Astrocyte of the spinal cord (primary cell): ENCODE results near the gene PLEKHA5.

Experiments used
- DNase-seq: peaks from one replicate; pipeline ENCODE4 v3.0.0; 2011; ENCODE audit warnings: low read depth, low spot score
- H3K4me3 ChIP-seq: 2 replicates; pipeline ENCODE4 v1.5.1; 2011; ENCODE audit warnings: low read depth, mild to moderate bottlenecking, low read length, moderate library complexity
- in situ Hi-C: cut with HindIII; loops from 2 replicates; pipeline ENCODE4 v1.10.0; 2017; ENCODE audit warnings: low sequenced_read_pairs
- TF ChIP-seq, protein P1 (sequence below): IDR thresholded peaks from 2 replicates; pipeline ENCODE4 v1.5.1; 2012; ENCODE audit warnings: low read depth, mild to moderate bottlenecking, low read length, inconsistent platforms

The PLEKHA5 gene

DNA sequence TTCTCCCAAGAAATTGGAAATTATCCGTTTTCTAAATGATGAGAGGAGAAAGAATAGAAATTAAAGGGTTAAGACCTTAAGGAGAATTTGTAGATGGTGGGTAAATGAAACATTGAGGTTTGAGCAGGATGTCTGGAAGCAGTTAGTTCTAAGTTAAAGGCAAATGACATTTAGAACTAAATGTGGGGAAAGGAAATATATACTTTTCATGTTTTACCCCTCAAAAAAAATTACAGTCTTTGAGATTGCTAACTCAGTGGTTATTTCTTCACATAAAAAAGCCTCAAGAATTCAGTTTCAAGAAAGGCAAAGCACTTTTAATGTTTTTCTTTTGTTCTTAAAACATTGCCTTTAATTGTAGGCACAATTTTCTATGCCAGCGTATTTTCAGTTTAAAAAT is 114.0 kb downstream of the PLEKHA5 start:
- in situ Hi-C loops = no loop called here
- TF ChIP-seq, protein P1, sequence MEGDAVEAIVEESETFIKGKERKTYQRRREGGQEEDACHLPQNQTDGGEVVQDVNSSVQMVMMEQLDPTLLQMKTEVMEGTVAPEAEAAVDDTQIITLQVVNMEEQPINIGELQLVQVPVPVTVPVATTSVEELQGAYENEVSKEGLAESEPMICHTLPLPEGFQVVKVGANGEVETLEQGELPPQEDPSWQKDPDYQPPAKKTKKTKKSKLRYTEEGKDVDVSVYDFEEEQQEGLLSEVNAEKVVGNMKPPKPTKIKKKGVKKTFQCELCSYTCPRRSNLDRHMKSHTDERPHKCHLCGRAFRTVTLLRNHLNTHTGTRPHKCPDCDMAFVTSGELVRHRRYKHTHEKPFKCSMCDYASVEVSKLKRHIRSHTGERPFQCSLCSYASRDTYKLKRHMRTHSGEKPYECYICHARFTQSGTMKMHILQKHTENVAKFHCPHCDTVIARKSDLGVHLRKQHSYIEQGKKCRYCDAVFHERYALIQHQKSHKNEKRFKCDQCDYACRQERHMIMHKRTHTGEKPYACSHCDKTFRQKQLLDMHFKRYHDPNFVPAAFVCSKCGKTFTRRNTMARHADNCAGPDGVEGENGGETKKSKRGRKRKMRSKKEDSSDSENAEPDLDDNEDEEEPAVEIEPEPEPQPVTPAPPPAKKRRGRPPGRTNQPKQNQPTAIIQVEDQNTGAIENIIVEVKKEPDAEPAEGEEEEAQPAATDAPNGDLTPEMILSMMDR = no peak
- H3K4me3 ChIP-seq = no peak overlapping the region
- no peak for DNase-seq

GRCh38 chr12:19244312-19244711 is 114.8 kb downstream of the PLEKHA5 start:
- in situ Hi-C loops = no loop called here
- H3K4me3 ChIP-seq = no peak overlapping the region
- DNase-seq = no peak
- TF ChIP-seq, protein P1 = no peak

DNA sequence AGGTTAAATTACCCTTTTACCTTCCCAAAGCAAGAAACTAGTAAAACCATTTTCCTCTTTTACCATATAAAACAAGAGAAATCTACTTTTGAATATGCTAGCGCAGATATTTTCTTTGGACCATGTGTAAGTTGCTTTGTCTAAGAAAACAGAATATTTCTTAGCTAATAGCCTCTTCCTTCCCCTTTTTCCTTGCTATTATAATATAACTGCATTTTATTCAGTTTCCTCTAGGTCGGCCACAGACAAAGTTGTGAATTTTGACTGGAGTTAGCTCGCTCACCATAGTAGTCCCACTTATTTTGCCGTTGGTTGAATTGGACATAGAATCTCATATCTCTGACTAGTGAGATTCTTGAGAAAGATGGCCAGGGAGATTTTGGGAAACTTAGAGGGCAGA is 115.6 kb downstream of the PLEKHA5 start:
- in situ Hi-C loops = no loop called here
- DNase-seq = no peak

DNA sequence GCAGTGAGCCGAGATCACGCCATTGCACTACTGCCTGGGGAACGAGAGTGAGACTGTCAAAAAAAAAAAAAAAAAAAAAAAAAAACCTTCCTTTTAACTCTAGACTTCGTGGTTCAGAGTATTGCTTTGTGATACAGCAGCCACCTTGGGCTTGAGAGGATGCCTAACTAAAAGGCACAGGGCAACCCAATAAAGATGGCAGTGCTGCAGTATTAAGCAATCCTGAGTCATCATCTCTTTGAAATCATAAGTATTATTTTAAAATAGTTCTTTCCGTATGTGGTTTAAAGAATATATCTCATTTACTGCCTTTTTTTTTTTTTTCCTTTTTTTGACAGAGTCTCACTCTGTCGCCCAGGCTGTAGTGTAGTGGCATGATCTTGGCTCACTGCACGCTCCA is 116.1 kb downstream of the PLEKHA5 start:
- TF ChIP-seq, protein P1 = no peak
- in situ Hi-C loops = no loop called here
- no peak for DNase-seq
- no peak overlapping the region for H3K4me3 ChIP-seq

More for the DNA sequence above, 115.6 kb downstream of the PLEKHA5 start:
- TF ChIP-seq, protein P1 = no peak
- no peak overlapping the region for H3K4me3 ChIP-seq

DNA sequence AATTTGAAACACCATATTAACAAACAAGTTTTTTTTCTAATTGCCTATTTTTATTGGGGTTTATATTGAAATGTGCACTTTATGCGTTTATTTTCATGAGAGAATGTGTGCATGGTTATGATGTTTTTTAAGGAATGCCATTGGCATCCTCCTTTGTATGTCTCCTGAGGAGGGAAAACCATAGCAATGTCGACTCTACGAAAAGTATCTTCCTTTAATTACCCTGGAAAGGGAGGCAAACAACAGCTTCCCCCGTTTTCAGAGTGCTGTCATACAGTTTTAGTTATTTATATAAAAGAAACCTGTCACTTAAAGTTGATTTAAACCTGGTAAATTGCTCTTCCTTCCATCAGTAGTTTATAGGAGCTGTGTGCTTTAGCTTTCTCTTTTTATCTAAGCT is 117.4 kb downstream of the PLEKHA5 start:
- TF ChIP-seq, protein P1 = no peak
- in situ Hi-C loops = no loop called here

DNA sequence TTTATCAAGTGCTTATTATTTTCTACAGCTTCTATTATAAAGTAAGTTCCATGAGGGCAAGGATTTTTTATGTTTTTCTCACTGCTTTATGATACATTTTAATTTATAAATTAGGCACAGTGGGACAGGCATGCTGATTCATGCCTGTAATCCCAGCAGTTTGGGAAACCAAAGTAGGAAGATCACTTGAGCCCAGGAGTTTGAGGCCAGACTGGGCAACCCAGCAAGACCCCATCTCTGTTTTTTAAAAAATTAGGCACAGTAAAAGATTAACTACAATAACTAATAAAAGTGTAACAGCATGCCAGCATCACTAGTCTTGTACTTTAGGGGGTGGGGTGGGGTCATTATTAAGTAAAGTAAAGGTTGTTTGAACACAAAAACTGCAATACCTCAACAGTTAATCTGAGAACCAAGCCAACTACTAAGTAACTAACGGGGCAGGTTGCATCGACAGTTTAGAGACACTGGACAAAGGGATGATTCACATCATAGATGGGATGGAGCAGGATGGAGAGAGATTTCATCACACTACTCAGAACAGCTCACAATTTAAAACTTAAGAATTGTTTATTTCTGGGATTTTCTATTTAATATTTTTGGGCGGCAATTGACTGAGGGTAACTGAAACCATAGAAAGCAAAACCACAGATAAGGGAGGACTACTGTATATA is 119.5 kb downstream of the PLEKHA5 start:
- DNase-seq = peak; percentile 36
- in situ Hi-C loops = no loop called here
- TF ChIP-seq, protein P1 = no peak
- no peak overlapping the region for H3K4me3 ChIP-seq

More for the DNA sequence above, 117.4 kb downstream of the PLEKHA5 start:
- H3K4me3 ChIP-seq = no peak overlapping the region
- no peak for DNase-seq
